AG20443 (cell line): ENCODE measurements around the gene DLST.

Experiments used
- DNase-seq: peaks from one replicate; pipeline ENCODE4 v3.0.0; 2012; ENCODE audit warnings: low spot score, mixed read lengths

Gene DLST

DNA sequence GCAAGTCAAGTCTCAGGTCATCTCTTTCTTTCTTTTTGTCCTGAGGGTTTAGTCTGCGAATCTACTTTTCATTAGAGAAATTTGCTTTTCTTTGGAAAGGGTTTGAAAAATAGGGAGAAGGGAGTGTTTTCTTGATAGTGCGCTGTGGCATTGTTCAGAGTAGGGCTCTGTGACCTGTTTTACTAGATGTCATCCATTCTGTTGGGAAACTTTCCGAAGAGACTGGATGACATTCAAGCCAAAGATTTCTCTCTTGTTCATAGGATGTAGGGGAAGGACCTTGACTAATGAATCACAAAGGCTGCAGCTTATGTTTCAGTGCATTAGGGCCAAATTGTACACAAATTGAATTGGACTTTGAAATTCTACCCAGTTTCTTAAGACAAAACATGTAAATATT, 14.7 kb downstream of the DLST start:
- no peak for DNase-seq

DNA sequence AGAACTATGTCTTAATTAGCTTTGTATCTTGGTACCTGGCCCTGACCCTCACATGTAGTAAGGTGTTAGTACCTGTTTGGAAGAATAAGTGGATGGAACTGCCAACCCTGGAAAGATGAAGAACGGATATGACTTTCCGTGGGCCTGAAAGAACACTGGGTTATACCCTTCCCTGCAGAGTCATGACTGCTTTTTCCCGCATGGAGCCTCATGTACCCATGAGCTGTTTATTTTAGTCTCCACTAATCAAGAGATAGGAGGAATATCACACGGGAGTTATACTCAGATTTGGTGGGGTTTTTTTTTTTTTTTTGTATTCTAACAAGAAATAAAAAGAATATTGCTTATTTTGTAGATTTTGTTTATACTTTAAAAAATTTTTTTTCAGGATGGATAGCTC, 15.9 kb downstream of the DLST start:
- no peak for DNase-seq

DNA sequence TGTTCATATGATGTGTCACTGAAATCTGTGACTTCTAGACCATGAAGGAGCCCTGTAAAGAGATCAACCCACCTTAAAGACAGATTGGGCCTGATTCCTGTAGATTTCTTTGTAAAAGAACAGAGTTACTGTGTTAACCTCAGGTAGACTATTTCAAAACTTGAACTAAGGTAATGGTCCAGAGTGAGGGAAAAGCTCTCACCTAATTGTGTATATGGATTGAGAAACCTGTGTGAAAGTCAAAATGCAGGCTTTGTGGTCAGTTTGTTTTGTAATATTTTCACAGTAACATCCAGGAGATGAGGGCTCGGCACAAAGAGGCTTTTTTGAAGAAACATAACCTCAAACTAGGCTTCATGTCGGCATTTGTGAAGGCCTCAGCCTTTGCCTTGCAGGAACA, 16.4 kb downstream of the DLST start:
- no peak for DNase-seq

DNA sequence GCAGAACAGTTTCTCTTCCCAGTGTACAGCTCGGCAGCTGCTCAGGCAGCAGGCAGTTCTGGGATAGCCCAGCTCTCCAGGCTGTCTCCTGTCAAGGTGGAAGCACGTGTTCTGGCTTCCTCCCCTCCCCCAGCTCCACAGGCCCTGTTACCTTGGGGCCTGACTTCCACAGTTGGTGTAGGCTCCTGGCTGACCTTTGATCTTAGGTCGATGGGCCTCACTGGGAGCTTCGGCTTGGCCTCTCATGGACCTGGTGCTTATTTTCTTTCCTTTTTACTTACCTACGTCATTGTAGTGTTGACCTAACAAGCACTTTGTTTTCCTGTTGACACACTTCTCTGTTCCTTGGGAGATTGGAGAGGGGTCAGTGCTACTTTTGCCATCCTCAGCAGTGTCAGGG, 17.0 kb downstream of the DLST start:
- no peak for DNase-seq

DNA sequence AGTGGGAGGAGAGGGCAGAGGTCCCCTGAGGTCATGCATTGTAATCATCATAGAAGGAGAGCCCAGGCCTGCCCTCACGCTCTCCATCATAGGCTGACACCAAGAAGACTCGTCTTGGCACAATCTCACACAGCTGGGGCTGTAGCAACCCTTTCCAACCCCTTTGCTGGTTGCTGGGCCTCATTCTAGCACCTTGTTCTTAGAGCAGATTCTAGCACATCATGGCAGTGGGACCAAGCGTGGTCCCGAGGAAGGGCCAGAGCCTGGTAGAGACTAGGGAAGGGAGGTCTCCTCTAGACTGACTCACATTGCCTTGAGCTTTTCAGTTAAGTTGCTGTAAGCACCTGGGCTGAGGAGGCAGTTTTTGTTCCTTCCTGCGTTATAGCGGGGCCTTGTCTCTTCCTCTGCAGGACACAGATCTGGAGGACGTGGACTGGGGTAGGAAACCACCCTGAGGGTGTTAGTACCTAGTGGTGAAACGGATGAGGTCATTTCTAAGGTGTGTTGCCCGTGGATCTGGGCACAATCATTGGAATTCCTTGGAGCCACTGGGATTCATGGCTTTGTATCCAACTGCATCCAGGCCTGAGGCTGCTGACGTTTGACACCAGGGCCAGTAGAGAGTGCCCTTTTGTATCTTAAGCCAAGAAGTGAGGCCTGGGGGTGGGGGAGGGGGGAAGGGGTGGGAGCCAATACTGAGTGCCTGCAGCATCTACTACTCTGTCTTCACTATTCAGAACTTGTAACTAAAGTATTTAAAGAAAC, 21.4 kb downstream of the DLST start:
- no peak for DNase-seq

DNA sequence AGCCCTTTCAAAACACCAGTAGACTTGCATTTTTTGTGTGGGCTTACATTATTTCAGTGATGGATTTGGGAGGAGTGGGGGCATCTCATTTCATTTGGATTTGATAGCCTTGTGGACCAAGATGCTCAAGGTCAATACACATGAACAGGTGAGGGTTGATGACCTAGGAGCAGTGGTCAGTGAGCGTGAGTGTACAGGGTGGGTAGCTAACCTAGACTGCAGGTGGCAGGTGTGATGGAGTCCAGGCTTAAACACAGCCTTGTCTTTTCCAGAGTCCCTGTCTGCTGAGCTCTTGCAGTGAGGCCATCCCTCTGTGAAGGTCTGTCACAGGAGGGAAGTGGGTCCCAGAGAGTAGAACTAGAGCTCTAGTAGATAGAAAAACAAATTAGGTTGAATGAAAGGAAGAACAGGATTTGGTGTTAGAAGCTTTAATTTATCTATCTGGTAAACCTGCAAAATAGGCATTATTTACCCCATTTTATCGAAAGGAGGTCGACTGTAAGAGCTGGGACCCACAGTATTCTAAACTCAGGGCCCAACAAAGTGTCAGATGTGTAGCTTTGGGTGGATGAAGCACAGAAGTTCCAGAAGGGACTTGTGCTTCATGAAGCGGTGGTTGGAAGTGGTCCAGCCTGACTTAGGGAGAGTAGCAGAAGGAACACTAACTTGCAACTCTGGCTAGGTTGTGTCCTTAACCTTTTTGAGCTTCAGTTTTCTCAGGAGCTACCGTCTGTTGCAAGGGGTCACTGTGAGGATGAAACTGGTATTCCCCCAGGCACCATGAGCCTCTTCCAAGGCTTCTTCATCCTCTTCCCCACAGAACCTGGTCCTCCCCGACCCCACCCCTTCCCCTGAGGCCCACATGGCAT, 23.2 kb downstream of the DLST start:
- no peak for DNase-seq

DNA sequence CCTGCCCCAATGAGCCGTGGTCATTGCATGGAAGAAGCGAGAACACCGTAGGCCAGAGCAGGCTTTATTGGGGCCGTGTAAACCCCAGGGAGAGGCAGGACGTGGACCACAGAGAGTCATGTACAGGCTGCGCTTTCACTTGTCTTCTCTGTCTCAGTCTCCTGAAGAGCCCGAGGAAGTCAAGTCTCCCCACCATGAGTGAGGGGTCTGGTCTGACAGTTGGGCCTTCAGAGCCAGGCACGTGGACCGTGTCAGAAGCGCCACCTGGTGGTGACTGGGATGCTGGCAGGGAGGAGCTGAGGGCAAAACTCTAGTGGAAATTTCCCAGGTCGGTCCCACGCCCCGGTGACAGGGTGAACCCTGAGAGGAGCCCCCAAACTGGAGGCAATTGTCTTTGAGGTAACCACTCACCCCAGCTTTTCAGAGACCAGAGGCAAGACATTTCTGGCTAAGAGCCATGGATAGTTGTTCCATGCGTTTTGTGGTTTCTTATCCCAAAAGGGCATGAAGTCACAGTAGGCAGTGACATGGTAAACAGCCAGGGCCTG, 24.0 kb downstream of the DLST start:
- DNase-seq = peak; percentile 86

DNA sequence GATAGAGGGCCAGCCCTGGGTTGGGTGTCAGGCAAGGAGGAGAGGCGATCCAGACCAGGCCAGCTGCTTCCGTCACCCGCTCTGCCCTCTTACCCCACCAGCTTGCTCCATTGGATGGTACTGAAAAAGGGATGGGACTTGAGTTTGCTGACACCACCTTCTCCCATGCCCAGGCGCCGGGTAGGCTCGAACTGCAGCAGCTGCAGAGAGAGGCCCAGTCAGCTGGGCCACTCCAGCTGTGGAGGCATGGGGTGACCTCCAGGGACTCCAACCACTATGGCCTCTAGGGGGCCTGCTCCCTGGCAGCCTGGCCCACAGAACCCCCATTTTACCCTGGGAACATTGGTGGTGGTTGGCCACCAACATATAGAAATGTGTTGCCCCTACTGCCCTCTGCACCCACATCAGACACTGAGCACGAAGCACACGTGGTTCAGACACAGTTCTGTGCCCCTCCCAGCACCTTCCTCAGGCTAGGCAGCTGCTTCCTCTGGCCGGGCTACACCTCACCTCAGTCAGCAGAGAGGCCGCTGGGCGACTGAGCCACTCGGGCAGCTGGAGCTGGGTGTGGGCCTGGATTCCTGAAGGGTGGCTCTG, 25.3 kb downstream of the DLST start:
- DNase-seq = no peak

DNA sequence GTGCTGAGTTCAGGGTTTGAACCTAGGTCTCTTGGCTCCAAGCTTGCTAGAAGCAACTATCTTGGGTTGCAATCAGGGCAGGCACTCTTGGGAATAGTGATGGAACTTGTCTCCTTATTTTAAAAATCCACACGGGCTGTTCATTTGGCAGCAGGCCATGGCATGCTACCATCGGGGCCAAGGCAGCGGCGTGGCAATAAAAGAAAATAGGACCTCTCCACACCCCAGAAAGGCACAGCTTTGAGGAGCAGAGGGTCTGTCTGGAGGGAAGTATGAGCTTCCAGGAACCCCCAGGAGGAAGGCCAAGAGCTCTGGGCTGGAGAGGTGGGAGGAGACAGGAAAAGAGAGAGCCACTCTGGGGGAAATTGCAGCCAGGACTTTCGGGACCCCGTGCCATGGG, 26.0 kb downstream of the DLST start:
- DNase-seq = no peak

DNA sequence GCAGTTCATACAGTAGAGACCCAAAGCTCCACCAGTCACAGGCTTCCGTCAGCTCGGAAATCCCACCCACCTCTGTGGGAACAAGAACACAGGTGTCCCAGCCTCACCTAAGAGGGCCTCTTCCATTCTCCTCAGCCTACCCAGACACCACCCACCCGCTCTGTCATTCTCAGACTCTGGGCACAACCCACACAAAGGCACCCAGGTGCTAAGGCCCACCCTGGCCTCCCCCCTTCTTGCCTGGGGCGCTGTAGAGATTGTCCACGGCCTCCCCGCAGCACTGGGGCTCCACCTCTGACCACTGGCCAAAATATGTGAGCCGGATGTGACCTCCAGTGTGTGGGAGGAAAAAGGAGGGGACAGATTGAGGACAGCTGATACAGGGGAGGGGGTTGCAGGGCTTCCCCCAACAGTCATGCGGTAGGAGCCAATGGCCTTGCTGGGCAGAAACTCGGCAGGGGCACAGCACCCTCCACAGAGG, 27.2 kb downstream of the DLST start:
- DNase-seq = no peak

DNA sequence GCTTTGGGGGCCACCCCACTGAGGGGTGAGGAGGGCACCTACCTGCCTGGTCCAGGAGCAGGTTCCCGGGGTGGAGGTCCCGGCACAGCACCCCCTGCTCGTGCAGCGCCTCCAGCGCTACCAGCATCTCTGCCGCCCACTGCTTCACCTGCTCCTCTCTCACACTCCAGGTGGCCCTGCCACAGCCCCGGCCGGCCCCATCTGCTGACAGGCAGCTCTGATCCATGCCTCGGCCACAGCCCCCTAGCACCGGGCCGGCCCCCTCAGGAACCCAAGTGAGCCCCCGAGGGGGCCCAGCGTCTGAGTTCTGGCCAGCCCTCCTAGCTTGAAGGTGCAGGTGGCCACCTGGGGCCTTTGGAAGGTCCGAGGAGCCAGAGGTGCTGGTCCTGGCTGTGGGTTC, 27.8 kb downstream of the DLST start:
- no peak for DNase-seq

DNA sequence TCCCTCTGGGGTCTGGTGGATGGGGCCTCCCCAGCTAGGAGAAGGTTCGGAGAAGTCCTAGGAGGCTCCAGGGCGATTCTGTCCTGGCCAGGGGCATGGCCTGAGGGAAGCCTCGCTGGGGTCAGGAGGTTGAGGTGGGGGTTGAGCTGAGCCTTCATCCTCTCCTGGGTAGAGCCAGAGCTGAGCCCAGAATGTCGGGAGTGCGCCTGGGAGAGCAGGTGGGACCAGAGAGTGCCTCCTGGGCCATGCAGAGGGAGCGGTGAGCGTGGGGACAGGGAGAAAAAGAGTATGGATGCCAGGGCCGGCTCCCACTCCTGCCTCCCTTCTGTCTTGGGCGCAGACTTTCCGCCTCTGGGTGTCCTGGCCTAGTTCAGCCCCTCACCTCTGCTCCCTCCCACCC, 28.2 kb downstream of the DLST start:
- no peak for DNase-seq

DNA sequence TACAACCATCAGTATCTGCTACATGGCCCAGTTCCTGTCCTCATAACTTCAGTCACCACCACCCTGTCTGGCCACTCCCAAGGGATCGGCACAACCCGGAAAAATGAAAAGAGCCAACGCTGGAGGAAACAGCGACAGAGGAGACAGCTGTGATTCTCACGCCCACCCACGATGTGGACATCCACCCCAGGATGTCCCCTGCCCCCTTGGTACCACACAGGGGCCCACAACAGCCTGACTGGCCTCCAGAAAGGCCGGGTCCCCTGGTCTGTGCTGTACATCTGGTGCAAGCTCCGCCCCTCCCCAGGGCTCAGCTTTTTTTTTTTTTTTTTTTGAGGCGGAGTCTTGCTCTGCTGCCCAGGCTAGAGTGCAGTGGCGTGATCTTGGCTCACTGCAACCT, 28.8 kb downstream of the DLST start:
- DNase-seq = no peak

DNA sequence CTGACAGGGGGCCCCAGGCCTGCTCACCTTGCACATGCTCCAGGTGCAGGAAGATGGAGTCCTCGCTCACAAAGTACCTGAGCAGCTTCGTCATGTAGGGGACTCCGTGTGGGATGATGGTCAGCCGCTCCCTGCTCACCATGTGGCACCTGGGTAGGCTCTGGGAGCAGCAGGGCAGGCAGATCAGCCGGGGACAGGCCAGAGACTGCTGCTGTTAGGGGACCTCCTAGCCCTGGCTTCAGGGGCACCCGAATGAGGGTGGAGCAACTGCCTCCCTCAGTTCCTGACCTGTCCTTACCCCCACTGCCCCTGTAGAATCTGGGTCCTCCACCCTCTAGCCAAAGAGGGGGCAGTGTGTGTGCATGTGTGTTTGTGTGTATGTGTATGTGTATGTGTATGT, 29.5 kb downstream of the DLST start:
- DNase-seq = no peak

DNA sequence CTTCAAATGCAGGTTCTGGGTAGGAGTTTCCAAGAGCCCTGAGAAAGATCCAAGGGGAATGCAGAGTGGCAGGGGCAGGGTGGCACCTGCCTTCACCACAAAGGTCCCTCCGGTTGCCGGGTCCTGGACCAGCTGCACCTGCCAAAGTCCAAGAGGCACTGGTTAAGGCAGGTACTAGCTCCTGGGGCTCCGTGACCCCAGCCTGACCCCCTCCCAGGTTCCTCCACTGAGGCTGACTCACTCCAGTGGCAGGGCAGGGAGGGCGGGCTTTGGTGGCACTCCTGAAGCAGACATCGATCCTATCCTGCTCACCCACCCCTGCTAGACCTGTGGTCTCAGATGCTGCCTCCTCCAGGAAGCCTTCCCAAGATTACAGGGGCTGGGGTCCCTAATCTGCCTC, 30.0 kb downstream of the DLST start:
- DNase-seq = no peak

DNA sequence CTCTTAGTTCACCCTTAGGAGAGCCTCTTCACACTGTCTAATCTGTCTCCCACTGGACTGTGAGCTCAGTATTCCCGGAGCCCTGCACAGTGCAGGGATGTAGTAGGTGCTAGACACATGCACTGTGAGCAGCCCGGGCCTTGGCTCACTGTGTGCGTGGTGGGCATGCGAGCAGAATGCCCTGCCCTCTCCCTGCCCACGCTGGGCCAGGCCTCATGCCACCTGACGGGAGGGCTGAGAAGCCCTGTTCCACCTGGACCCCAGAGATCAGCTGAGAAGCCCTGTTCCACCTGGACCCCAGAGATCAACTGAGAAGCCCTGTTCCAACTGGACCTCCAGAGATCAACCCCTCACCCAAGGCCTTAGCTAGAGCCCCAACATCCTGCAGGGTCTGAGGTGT, 30.4 kb downstream of the DLST start:
- no peak for DNase-seq

DNA sequence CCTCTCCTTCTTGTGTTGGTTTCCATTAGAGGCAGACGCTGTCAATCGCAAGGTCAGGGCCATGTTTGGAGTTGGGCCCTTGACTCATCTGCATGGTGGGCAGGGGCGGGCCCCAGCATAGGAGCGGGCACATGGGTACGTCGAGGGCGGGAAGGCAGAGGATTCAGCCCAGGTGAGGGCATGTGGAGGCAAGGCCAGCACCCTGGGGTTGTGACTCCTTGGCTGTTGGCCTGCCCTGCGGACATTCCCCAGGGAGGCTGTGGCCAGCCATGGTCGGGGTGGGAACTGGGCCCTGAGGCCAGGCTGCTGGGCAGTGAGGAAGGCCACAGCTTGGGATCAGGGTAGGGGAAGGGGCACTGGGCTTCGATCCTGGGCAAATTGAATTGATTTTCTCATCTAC, 31.1 kb downstream of the DLST start:
- no peak for DNase-seq

DNA sequence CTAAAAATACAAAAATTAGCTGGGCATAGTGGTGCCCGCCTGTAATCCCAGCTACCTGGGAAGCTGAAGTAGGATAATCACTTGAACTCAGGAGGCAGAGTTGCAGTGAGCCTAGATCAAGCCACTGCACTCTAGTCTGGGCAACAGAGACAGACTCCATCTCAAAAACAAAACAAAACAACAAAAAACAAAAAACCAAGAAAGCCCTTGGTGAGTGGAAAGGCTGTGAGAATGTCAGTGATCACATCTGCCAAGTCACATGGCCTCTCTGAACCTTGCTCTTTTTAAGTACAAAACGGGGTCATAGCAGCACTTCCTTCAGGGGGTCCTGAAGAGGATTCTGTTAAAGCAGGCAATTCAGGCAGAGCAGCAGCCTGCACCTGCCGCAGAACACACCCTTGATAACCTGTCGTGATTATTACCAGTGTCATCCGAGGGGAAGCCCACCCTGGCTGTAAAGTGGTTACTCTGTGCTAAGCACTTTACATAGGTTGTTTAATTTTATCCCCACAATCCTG, 31.7 kb downstream of the DLST start:
- DNase-seq = no peak

DNA sequence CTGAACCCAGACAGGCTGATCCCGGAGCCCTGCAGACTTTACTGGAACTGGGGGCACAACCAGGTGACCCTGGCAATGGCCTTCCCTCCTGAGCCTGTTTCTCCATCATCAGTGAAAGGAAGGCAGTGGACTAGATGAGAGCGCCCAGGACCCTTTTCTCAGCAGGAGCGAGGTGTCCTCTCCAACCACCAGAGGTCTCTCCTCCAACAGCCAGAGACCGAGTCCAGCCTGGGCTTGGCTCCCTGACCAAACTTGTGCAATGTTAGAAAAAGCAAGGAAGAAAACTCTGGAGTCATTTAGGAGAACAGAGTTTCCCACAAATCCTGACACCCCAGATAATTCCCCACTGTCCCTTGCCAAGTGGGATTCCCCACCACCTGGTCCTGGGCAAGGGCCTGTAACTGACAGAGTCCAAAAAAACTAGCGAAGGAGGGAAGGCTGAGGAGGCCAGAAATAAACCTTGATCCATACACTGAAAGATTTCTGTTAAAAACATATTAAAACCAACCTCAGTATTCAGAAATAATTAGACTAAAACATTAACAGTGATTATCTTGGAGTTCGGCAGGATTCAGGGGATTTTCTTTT, 32.4 kb downstream of the DLST start:
- peak; percentile 89 for DNase-seq

DNA sequence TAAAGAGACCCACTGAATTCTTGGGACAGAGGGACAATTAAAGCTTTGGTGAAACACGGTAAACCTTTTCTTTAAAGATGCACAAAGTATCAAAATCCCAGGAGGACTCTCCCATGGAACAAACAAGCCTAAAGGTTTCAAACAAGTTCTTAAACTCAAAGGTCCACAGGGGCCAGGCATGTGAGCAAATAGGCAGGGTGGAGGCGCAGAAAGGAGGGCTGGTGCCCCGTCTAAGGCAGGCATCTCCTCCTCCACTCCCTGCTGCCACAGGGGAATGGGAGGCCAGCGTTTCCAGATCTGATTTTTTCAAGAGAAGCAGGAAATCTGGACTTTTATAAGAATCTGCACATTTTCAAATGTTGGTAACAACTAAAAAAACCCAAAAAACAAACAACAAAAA, 33.7 kb downstream of the DLST start:
- DNase-seq = no peak

DNA sequence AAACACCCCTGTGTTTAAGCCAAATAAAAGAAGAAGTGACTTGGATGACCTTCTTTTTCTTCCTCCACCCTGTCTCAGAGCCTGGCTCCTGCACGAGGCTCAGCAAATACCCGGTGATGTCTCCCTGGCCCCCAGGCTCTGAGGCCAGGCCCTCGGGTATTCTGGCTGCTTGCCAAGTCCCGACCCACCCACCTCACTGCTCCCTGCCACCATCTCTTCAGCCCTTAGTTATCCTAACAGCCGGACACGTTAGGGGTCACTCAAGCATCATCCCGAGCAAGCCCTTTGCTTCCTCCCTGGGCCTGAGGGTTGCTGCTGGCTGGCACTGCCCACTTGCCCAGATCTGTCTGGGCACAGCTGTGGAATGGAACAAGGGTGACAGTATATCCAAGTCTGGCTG, 34.1 kb downstream of the DLST start:
- DNase-seq = no peak

DNA sequence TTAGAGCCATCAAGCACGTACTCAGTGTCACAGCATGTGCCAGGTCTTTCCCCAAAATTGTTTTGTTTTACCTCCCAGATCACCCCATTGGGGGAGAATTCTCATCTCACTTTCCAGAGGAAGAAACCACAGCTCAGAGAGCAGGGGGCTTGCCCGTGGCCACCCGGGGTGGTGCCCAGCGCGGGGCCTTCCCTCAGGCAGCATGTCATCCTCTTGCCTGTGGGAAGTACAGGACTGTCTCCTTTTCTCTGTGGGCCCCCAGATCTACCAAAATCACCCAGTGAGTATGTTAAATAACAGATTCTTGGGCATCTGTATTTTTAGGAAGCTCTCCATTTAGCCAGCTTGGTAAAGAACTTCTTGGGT, 35.4 kb downstream of the DLST start:
- no peak for DNase-seq
